Activated naive CD8-positive, alpha-beta T cell (primary cell): ENCODE data around the gene PHYHD1.

ENCODE experiments used
- H3K27ac Mint-ChIP-seq: one replicate; pipeline ENCODE4 v1.8.0; 2021; ENCODE audit warnings: mixed read lengths
- H3K27me3 Mint-ChIP-seq: one replicate; pipeline ENCODE4 v1.8.0; 2021; ENCODE audit warnings: mixed read lengths
- H3K36me3 Mint-ChIP-seq: one replicate; pipeline ENCODE4 v1.8.0; 2021; ENCODE audit warnings: mixed read lengths
- H3K4me1 Mint-ChIP-seq: one replicate; pipeline ENCODE4 v1.8.0; 2021; ENCODE audit warnings: low read depth, mixed read lengths
- H3K4me3 Mint-ChIP-seq: one replicate; pipeline ENCODE4 v1.8.0; 2021; ENCODE audit warnings: mild to moderate bottlenecking, mixed read lengths
- H3K9me3 Mint-ChIP-seq: one replicate; pipeline ENCODE4 v1.8.0; 2021; ENCODE audit warnings: low read depth, mixed read lengths

Gene PHYHD1

GRCh38 chr9:128910906-128911305 lies 9.9 kb upstream of the PHYHD1 start:
- H3K27ac Mint-ChIP-seq = peak overlapping the region; percentile 54

GRCh38 chr9:128911529-128912035 lies 9.2 kb upstream of the PHYHD1 start:
- peaks cover 11% of the 10 kb centered on the region for H3K36me3 Mint-ChIP-seq
- no peak overlapping the region for H3K4me3 Mint-ChIP-seq
- H3K27me3 Mint-ChIP-seq = no peaks in the 10 kb centered on the region
- peaks cover 49% of the 10 kb centered on the region for H3K4me1 Mint-ChIP-seq
- no peaks in the 10 kb centered on the region for H3K9me3 Mint-ChIP-seq
- peak overlapping the region; percentile 28 for H3K27ac Mint-ChIP-seq

More at GRCh38 chr9:128910906-128911305, 9.9 kb upstream of the PHYHD1 start:
- Mint-ChIP-seq H3K27me3 (no peaks in the 10 kb centered on the region), H3K9me3 (no peaks in the 10 kb centered on the region), H3K4me3 (no peak overlapping the region), H3K4me1 (peaks cover 51% of the 10 kb centered on the region), H3K36me3 (peaks cover 11% of the 10 kb centered on the region)

GRCh38 chr9:128912270-128912853 lies 8.4 kb upstream of the PHYHD1 start:
- no peaks in the 10 kb centered on the region for H3K27me3 Mint-ChIP-seq
- H3K27ac Mint-ChIP-seq = peak overlapping the region; percentile 69
- peaks cover 11% of the 10 kb centered on the region for H3K36me3 Mint-ChIP-seq
- no peaks in the 10 kb centered on the region for H3K9me3 Mint-ChIP-seq
- H3K4me1 Mint-ChIP-seq = peaks cover 47% of the 10 kb centered on the region
- H3K4me3 Mint-ChIP-seq = peak overlapping the region; percentile 9

- peaks cover 43% of the 10 kb centered on the region for H3K4me1 Mint-ChIP-seq
- H3K9me3 Mint-ChIP-seq = no peaks in the 10 kb centered on the region
- H3K4me3 Mint-ChIP-seq = peak overlapping the region; percentile 9
- H3K27ac Mint-ChIP-seq = peak overlapping the region; percentile 69
- no peaks in the 10 kb centered on the region for H3K27me3 Mint-ChIP-seq
- peaks cover 7% of the 10 kb centered on the region for H3K36me3 Mint-ChIP-seq
Observed at GRCh38 chr9:128913048-128913900, 7.5 kb upstream of the PHYHD1 start.

- Mint-ChIP-seq H3K27me3 (no peaks in the 10 kb centered on the region), H3K4me3 (no peak overlapping the region), H3K27ac (no peak overlapping the region), H3K9me3 (no peaks in the 10 kb centered on the region), H3K36me3 (peaks cover 3% of the 10 kb centered on the region), H3K4me1 (peaks cover 39% of the 10 kb centered on the region)
Observed at GRCh38 chr9:128913995-128914772, 6.6 kb upstream of the PHYHD1 start.

- Mint-ChIP-seq H3K27me3 (no peaks in the 10 kb centered on the region), H3K4me1 (peaks cover 29% of the 10 kb centered on the region), H3K9me3 (no peaks in the 10 kb centered on the region), H3K4me3 (no peak overlapping the region), H3K36me3 (peaks cover 3% of the 10 kb centered on the region), H3K27ac (no peak overlapping the region)
Observed at GRCh38 chr9:128916204-128916603, 4.6 kb upstream of the PHYHD1 start.

GRCh38 chr9:128916745-128917144 lies 4.0 kb upstream of the PHYHD1 start:
- Mint-ChIP-seq H3K4me3 (no peak overlapping the region), H3K36me3 (peaks cover 3% of the 10 kb centered on the region), H3K4me1 (peaks cover 28% of the 10 kb centered on the region), H3K9me3 (no peaks in the 10 kb centered on the region), H3K27me3 (no peaks in the 10 kb centered on the region), H3K27ac (no peak overlapping the region)

- Mint-ChIP-seq H3K36me3 (peaks cover 3% of the 10 kb centered on the region), H3K4me3 (no peak overlapping the region), H3K9me3 (no peaks in the 10 kb centered on the region), H3K27me3 (no peaks in the 10 kb centered on the region), H3K4me1 (peaks cover 24% of the 10 kb centered on the region), H3K27ac (no peak overlapping the region)
Observed at GRCh38 chr9:128917151-128917849, 3.5 kb upstream of the PHYHD1 start.

- peak overlapping the region; percentile 68 for H3K27ac Mint-ChIP-seq
- H3K4me1 Mint-ChIP-seq = peaks cover 18% of the 10 kb centered on the region
- no peaks in the 10 kb centered on the region for H3K27me3 Mint-ChIP-seq
- no peaks in the 10 kb centered on the region for H3K36me3 Mint-ChIP-seq
- H3K4me3 Mint-ChIP-seq = no peak overlapping the region
- H3K9me3 Mint-ChIP-seq = no peaks in the 10 kb centered on the region
Observed at GRCh38 chr9:128918921-128919320, 1.9 kb upstream of the PHYHD1 start.

GRCh38 chr9:128919402-128920089 lies 1.2 kb upstream of the PHYHD1 start:
- Mint-ChIP-seq H3K9me3 (no peaks in the 10 kb centered on the region), H3K4me3 (no peak overlapping the region), H3K36me3 (no peaks in the 10 kb centered on the region), H3K4me1 (peaks cover 15% of the 10 kb centered on the region), H3K27me3 (no peaks in the 10 kb centered on the region), H3K27ac (no peak overlapping the region)

GRCh38 chr9:128921881-128922763 lies 1.3 kb downstream of the PHYHD1 start:
- Mint-ChIP-seq H3K9me3 (no peaks in the 10 kb centered on the region), H3K27me3 (no peaks in the 10 kb centered on the region), H3K4me3 (peak overlapping the region; percentile 71), H3K27ac (no peak overlapping the region), H3K36me3 (no peaks in the 10 kb centered on the region), H3K4me1 (peaks cover 14% of the 10 kb centered on the region)

- H3K4me1 Mint-ChIP-seq = peaks cover 18% of the 10 kb centered on the region
- no peaks in the 10 kb centered on the region for H3K27me3 Mint-ChIP-seq
- H3K4me3 Mint-ChIP-seq = peak overlapping the region; percentile 59
- peaks cover 3% of the 10 kb centered on the region for H3K36me3 Mint-ChIP-seq
- peak overlapping the region; percentile 34 for H3K27ac Mint-ChIP-seq
- H3K9me3 Mint-ChIP-seq = no peaks in the 10 kb centered on the region
Observed at GRCh38 chr9:128923493-128923883, 2.7 kb downstream of the PHYHD1 start.

- H3K4me1 Mint-ChIP-seq = peaks cover 9% of the 10 kb centered on the region
- no peaks in the 10 kb centered on the region for H3K27me3 Mint-ChIP-seq
- no peak overlapping the region for H3K27ac Mint-ChIP-seq
- H3K4me3 Mint-ChIP-seq = no peak overlapping the region
- H3K36me3 Mint-ChIP-seq = peaks cover 3% of the 10 kb centered on the region
- H3K9me3 Mint-ChIP-seq = no peaks in the 10 kb centered on the region
Observed at GRCh38 chr9:128927731-128928411, 7.1 kb downstream of the PHYHD1 start.
